OCI-LY3 (cell line): ENCODE measurements around the gene UBAP1.

Experiments used
- H2AFZ ChIP-seq: fragments of 200-600, 300-600 bp; shearing (Covaris generic); 2 replicates; pipeline ENCODE4 v1.6.0; 2014; ENCODE audit warnings: antibody characterized with exemption, low read depth, low read length
- H3K27ac ChIP-seq: fragments of 200-600, 300-600 bp; sonication (generic); 2 replicates; pipeline ENCODE4 v1.5.1; 2014; ENCODE audit warnings: mild to moderate bottlenecking, low read length, moderate library complexity, mixed read lengths
- H3K27me3 ChIP-seq: fragments of 200-600, 300-600 bp; sonication (generic); 2 replicates; pipeline ENCODE4 v1.6.1; 2014; ENCODE audit warnings: low read depth, low read length, mixed read lengths
- H3K36me3 ChIP-seq: fragments of 200-600, 300-600 bp; sonication (generic); replicated peaks from 2 replicates; pipeline ENCODE3; 2014; ENCODE audit warnings: low read depth, low read length, mixed read lengths
- H3K4me1 ChIP-seq: fragments of 300-600, 200-600 bp; sonication (generic); 2 replicates; pipeline ENCODE4 v1.6.1; 2014; ENCODE audit warnings: low read length, mixed read lengths
- H3K4me2 ChIP-seq: fragments of 200-600, 300-600 bp; sonication (generic); 2 replicates; pipeline ENCODE4 v1.6.1; 2014; ENCODE audit warnings: low read length, mixed read lengths
- H3K4me3 ChIP-seq: fragments of 300-600, 200-600 bp; sonication (generic); 2 replicates; pipeline ENCODE4 v1.5.1; 2014; ENCODE audit warnings: antibody characterized with exemption, mild to moderate bottlenecking, low read length, moderate library complexity
- H3K79me2 ChIP-seq: fragments of 300-600, 200-600 bp; shearing (Covaris generic); 2 replicates; pipeline ENCODE4 v1.6.1; 2014; ENCODE audit warnings: mild to moderate bottlenecking, low read length, mixed read lengths
- H3K9ac ChIP-seq: fragments of 300-600, 200-600 bp; shearing (Covaris generic); 2 replicates; pipeline ENCODE4 v1.6.0; 2014; ENCODE audit warnings: mild to moderate bottlenecking, low read length, moderate library complexity
- H3K9me3 ChIP-seq: fragments of 200-600, 300-600 bp; shearing (Covaris generic); 2 replicates; pipeline ENCODE4 v1.6.1; 2014; ENCODE audit warnings: low read length, mixed read lengths; ENCODE audit not compliant: insufficient read depth
- H4K20me1 ChIP-seq: fragments of 200-600, 300-600 bp; sonication (generic); 2 replicates; pipeline ENCODE4 v1.6.1; 2016; ENCODE audit warnings: low read length, mixed read lengths; ENCODE audit not compliant: insufficient read depth
- EZH2phosphoT487 ChIP-seq: fragments of 200-600 bp; shearing (Covaris generic); IDR thresholded peaks from 2 replicates; pipeline ENCODE4 v1.6.1; 2018; ENCODE audit warnings: antibody characterized with exemption, mixed run types, low read depth
- TF ChIP-seq, protein P1 (sequence below): fragments of 200-600, 300-600 bp; sonication (generic); IDR thresholded peaks from 2 replicates; pipeline ENCODE4 v1.5.1; 2014; ENCODE audit warnings: antibody characterized with exemption, low read length, low read depth

The UBAP1 gene

DNA sequence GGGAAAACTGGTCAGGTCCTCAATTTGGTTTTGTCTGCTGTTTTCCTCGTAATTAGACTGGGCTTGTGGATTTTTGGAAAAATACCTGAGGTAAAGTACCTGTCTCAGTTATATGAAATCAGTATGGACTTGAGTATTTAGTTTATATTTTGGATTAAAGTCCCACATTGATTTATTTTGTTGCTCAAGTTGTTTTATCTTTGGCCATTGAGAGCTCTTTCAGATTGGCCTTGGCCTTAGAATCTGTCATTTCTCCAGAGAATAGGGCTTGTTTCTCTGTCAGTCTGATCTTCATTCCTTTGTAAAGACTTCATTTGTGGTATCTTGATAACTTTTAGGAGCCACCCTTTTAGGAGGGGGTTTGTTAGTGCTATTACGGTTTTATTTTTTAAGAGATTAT is 21.2 kb downstream of the UBAP1 start:
- Histone ChIP-seq H3K9me3 (no peaks in the 10 kb centered on the region), H3K27me3 (no peaks in the 10 kb centered on the region), H4K20me1 (peaks cover 53% of the 10 kb centered on the region), H3K4me3 (no peak overlapping the region), H3K4me1 (peaks cover 11% of the 10 kb centered on the region), H3K79me2 (peaks cover 87% of the 10 kb centered on the region), H3K9ac (no peak overlapping the region), H3K4me2 (no peak overlapping the region), H3K27ac (no peak overlapping the region), H2AFZ (no peak overlapping the region), H3K36me3 (peaks cover 3% of the 10 kb centered on the region)
- TF ChIP-seq, protein P1, sequence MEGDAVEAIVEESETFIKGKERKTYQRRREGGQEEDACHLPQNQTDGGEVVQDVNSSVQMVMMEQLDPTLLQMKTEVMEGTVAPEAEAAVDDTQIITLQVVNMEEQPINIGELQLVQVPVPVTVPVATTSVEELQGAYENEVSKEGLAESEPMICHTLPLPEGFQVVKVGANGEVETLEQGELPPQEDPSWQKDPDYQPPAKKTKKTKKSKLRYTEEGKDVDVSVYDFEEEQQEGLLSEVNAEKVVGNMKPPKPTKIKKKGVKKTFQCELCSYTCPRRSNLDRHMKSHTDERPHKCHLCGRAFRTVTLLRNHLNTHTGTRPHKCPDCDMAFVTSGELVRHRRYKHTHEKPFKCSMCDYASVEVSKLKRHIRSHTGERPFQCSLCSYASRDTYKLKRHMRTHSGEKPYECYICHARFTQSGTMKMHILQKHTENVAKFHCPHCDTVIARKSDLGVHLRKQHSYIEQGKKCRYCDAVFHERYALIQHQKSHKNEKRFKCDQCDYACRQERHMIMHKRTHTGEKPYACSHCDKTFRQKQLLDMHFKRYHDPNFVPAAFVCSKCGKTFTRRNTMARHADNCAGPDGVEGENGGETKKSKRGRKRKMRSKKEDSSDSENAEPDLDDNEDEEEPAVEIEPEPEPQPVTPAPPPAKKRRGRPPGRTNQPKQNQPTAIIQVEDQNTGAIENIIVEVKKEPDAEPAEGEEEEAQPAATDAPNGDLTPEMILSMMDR = no peak
- TF ChIP-seq EZH2phosphoT487 = no peak

DNA sequence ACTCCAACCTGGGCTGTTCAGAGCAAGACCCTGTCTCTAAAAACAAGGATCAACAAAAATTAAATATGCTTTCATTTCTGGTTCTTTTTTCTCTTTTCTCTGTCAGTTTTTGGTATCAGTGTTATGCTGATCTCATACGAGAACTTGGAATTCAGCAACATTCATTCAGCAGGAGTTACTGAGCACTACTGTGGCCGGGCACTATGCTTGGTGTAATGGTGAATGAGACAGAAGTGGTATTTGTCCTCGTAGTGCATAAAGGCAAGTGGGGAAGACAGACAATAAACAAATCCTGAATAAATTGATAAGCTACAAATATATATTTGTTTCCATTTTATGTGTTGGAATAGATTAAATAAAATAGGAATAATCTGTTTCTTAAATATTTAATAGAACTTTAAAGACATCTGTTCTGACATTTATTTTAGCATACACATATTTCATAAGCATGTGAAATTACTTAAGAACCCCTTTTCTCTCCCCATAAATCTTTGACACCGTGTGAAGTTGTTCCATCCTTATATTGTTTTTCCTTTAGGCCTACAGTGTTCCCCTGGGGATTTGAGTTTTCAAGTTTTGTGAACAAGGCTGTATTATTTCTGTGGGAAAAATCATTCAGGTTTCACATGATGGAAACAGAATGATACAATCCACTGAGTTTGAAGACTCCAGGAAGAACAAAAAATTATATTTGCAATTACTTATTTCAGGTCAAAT is 24.6 kb downstream of the UBAP1 start:
- H3K36me3 ChIP-seq = no peaks in the 10 kb centered on the region
- no peak overlapping the region for H3K27ac ChIP-seq
- H3K79me2 ChIP-seq = peaks cover 71% of the 10 kb centered on the region
- no peak overlapping the region for H2AFZ ChIP-seq
- H3K4me1 ChIP-seq = no peaks in the 10 kb centered on the region
- H3K4me3 ChIP-seq = no peak overlapping the region
- H3K27me3 ChIP-seq = no peaks in the 10 kb centered on the region
- H3K4me2 ChIP-seq = no peak overlapping the region
- peaks cover 43% of the 10 kb centered on the region for H4K20me1 ChIP-seq
- no peak overlapping the region for H3K9ac ChIP-seq
- H3K9me3 ChIP-seq = no peaks in the 10 kb centered on the region
- TF ChIP-seq, protein P1 = no peak
- TF ChIP-seq EZH2phosphoT487 = no peak

DNA sequence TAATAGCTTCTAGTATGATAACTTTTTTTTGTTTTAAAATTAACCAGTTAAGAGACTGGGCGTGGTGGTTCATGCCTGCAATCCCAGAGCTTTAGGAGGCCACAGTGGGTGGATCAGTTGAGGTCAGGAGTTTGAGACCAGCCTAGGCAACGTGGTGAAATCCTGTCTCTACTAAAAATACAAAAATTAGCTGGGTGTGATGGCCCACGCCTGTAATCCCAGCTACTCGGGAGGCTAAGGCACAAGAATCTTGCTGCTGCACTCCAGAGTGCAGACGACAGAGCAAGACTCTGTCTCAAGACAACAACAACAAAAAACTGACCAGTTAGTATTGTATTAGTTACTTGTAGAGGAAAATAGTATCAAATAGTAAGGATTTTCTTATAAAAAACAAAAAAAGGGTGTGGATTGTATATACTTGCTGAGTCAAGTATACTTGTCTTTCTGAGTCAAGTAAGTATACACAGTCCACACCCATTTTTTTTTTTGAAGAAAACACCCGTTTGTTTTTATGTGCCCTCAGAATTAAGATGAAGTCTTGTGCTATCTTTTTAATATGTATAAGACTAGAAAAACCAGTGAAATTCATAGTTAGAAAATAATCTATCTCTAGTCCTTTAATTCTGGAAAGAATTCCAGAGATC is 25.3 kb downstream of the UBAP1 start:
- TF ChIP-seq EZH2phosphoT487 = no peak
- TF ChIP-seq, protein P1 = no peak
- no peak overlapping the region for H3K4me2 ChIP-seq
- no peak overlapping the region for H3K9ac ChIP-seq
- no peak overlapping the region for H2AFZ ChIP-seq
- H3K4me1 ChIP-seq = no peaks in the 10 kb centered on the region
- no peak overlapping the region for H3K4me3 ChIP-seq
- no peaks in the 10 kb centered on the region for H3K36me3 ChIP-seq
- peaks cover 40% of the 10 kb centered on the region for H4K20me1 ChIP-seq
- H3K9me3 ChIP-seq = no peaks in the 10 kb centered on the region
- no peaks in the 10 kb centered on the region for H3K27me3 ChIP-seq
- no peak overlapping the region for H3K27ac ChIP-seq
- H3K79me2 ChIP-seq = peaks cover 70% of the 10 kb centered on the region

DNA sequence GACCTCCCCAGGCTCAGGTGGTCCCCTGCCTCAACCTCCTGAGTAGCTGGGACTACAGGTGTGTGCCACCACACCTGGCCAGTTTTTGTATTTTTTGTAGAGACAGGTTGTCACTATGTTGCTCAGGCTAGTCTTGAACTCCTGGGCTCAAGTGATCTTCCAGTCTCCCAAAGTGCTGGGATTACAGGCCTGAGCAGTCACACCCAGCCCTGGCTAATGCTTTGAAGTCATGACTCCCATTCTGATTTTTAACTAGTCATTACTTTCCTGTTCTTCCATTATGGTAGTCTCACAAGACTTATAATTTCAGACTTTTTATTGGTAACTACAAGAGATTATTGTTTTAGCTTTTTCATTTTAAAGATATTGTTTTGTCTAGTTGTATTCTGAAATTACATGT is 26.3 kb downstream of the UBAP1 start:
- peaks cover 70% of the 10 kb centered on the region for H3K79me2 ChIP-seq
- H4K20me1 ChIP-seq = peaks cover 41% of the 10 kb centered on the region
- H3K27ac ChIP-seq = no peak overlapping the region
- H3K27me3 ChIP-seq = no peaks in the 10 kb centered on the region
- H3K4me1 ChIP-seq = no peaks in the 10 kb centered on the region
- TF ChIP-seq, protein P1 = no peak
- TF ChIP-seq EZH2phosphoT487 = no peak
- H3K4me2 ChIP-seq = no peak overlapping the region
- H3K9ac ChIP-seq = no peak overlapping the region
- H3K4me3 ChIP-seq = no peak overlapping the region
- H3K36me3 ChIP-seq = no peaks in the 10 kb centered on the region
- no peak overlapping the region for H2AFZ ChIP-seq
- H3K9me3 ChIP-seq = no peaks in the 10 kb centered on the region
